DOHH2 (cell line): ENCODE measurements around the gene ENO1.

Source experiments
- CTCF ChIP-seq: fragments of 200-600 bp; sonication (generic); IDR thresholded peaks from one replicate; pipeline ENCODE4 v1.5.1; 2014; ENCODE audit warnings: antibody characterized with exemption, mild to moderate bottlenecking, low read depth, low read length; ENCODE audit not compliant: poor library complexity, severe bottlenecking
- EZH2phosphoT487 ChIP-seq: fragments of 200-600 bp; sonication (generic); IDR thresholded peaks from 2 replicates; pipeline ENCODE4 v1.6.1; 2017; ENCODE audit warnings: borderline replicate concordance, mild to moderate bottlenecking, antibody characterized with exemption, low read length, moderate library complexity, mixed read lengths

DNA sequence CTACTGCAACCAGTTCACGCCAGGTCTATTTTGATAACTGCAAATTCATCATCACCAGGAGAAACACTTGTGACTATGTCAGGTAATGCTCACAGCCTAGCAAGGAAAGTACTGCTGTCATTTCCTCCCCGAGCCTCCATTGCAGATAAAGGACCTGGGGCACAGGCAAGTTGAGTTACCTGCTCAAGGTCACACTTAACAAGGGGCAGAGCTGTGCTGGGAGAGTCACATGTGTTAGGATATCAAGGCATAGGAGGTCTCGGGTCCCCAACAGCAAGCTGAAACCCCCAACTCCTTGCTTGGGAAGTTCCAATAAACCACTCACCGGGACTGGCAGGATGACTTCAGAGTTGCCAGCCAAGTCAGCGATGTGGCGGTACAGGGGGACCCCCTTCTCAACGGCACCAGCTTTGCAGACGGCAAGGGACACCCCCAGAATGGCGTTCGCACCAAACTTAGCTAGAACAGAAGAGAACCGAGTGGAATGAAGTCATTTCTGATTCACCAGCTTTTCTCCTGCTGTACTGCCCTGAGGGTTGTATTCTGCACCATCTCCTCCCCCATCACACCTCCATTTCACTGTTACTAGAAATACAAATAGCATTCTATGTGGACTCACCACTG lies 11.6 kb downstream of the ENO1 start:
- no peak for TF ChIP-seq CTCF
- no peak for TF ChIP-seq EZH2phosphoT487
